ENCODE results near the gene HSBP1L1.

HSBP1L1 gene

GRCh38 chr18:79961527-79962291 lies 2.7 kb upstream of the HSBP1L1 start:
- DNase-seq, result no peak

GRCh38 chr18:79962311-79962710 lies 2.1 kb upstream of the HSBP1L1 start:
- no peak for DNase-seq

GRCh38 chr18:79962835-79963657 lies 1.4 kb upstream of the HSBP1L1 start:
- DNase-seq, result peak; percentile 29

- DNase-seq, result no peak
Observed at GRCh38 chr18:79963658-79964329, 649 bp upstream of the HSBP1L1 start.

- no peak for DNase-seq
Observed at GRCh38 chr18:79965119-79965902, 868 bp downstream of the HSBP1L1 start.

GRCh38 chr18:79970419-79971133 lies 6.1 kb downstream of the HSBP1L1 start:
- no peak for DNase-seq

- DNase-seq, result no peak
Observed at GRCh38 chr18:79971211-79971952, 6.9 kb downstream of the HSBP1L1 start.

GRCh38 chr18:79971986-79972385 lies 7.5 kb downstream of the HSBP1L1 start:
- DNase-seq, result no peak

GRCh38 chr18:79972720-79973119 lies 8.3 kb downstream of the HSBP1L1 start:
- DNase-seq, result no peak

GRCh38 chr18:79973517-79973916 lies 9.1 kb downstream of the HSBP1L1 start:
- DNase-seq, result no peak

- no peak for DNase-seq
Observed at GRCh38 chr18:79974025-79974654, 9.7 kb downstream of the HSBP1L1 start.

GRCh38 chr18:79975043-79975442 lies 10.6 kb downstream of the HSBP1L1 start:
- no peak for DNase-seq

- no peak for DNase-seq
Observed at GRCh38 chr18:79975985-79976680, 11.7 kb downstream of the HSBP1L1 start.

GRCh38 chr18:79979843-79980242 lies 15.4 kb downstream of the HSBP1L1 start:
- no peak for DNase-seq

GRCh38 chr18:79980585-79980984 lies 16.1 kb downstream of the HSBP1L1 start:
- no peak for DNase-seq

- no peak for DNase-seq
Observed at GRCh38 chr18:79982736-79983135, 18.3 kb downstream of the HSBP1L1 start.

- DNase-seq, result no peak
Observed at GRCh38 chr18:79983253-79983652, 18.8 kb downstream of the HSBP1L1 start.

- no peak for DNase-seq
Observed at GRCh38 chr18:79983793-79984192, 19.4 kb downstream of the HSBP1L1 start.

GRCh38 chr18:79985172-79985571 lies 20.7 kb downstream of the HSBP1L1 start:
- no peak for DNase-seq

GRCh38 chr18:79986726-79987125 lies 22.3 kb downstream of the HSBP1L1 start:
- no peak for DNase-seq

Data from effector CD4-positive, alpha-beta T cell (primary cell).